IPS DF 4.7 (cell line): ENCODE results near the gene DLL1.
"Not testable (repeated sequence)": the region's sequence is repeated elsewhere in the genome, so short reads cannot be mapped to it uniquely, and the experiment has no call there.

Source experiments
- DNase-seq: peaks from one replicate; pipeline ENCODE4 v3.0.0-alpha.2; 2013; ENCODE audit warnings: low spot score; ENCODE audit errors: extremely low read depth

The DLL1 gene

GRCh38 chr6:170290296-170291128 lies at the start of gene DLL1:
Gene DLL1, minus strand, starts transcription at chr6:170291078. Its CDS starts 939 bp downstream, at chr6:170290139.
- DNase-seq = no peak

- not testable (repeated sequence) for DNase-seq
Observed at GRCh38 chr6:170335199-170335598, 44.3 kb upstream of the DLL1 start.

GRCh38 chr6:170329321-170329720 lies 38.4 kb upstream of the DLL1 start:
- no peak for DNase-seq

- DNase-seq = no peak
Observed at GRCh38 chr6:170317718-170318117, 26.8 kb upstream of the DLL1 start.

DNA sequence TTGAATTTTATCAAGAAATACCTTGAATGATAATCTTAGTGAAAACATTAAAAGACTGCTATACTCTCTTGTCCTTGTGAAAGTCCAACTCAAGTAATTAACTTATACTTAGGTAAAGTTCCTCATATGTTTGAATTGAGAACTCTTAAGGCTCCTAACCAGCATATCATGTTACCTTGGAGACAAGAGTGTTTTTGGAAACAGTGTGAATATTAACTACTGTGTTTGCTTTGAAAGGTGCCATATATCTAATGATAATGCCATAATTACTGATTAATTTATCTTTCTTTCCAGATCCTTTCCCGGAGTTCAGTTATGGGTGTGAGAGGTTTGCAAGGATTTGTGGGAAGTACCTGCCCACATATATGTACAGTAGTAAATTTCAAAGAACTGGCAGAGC lies 26.2 kb upstream of the DLL1 start:
- DNase-seq = no peak

- no peak for DNase-seq
Observed at GRCh38 chr6:170316071-170316470, 25.2 kb upstream of the DLL1 start.

DNA sequence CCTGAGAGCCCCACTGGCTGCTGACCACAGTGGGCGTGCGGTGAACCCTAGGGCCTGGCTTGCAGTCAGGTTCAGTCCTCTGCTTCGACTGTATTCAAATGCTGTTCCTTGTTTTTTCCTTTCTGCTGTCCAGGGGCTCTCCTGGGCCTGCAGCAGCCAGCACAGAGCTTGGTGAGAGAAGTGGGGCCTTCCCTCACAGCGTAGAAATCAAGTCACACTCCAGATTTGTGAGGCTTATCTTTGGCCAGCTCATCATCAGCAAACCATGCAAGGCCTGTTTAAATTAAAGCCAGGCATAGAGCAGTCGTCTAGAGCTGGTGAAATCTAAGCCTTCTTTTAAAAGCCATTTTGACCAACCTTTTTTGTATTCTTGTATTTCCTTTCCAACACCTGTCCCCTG lies 24.1 kb upstream of the DLL1 start:
- no peak for DNase-seq

DNA sequence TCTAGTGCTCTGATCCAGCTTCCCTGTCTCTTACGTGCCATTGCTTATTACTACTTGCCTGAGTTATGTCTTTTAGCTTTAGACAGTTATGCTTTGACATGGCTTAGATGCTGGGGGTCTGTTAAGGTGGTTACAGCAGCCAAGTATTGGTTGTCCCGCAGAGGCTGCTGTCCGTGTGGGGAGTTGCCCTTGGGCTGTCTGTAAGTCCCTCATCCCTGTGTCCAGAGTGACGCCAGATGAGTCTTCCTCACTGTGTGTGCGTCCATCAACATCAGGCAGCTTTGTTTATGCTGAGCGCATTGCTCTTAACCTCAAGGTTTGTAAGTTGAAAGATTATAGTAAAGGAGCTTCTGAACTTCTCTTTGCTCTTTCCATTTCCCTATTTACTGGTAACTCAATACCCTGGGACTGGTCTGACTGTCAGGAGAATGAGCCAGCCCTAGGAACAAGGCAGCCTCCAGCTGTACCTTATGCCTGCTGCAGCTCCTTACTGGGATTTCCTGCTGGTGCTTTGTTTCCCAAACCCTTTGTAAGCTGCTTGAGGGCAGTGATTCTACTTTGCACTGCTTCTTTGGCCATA lies 22.9 kb upstream of the DLL1 start:
- DNase-seq = no peak

GRCh38 chr6:170312876-170313275 lies 22.0 kb upstream of the DLL1 start:
- DNase-seq = no peak

- DNase-seq = no peak
Observed at GRCh38 chr6:170311696-170312095, 20.8 kb upstream of the DLL1 start.

- no peak for DNase-seq
Observed at GRCh38 chr6:170308761-170309160, 17.9 kb upstream of the DLL1 start.

DNA sequence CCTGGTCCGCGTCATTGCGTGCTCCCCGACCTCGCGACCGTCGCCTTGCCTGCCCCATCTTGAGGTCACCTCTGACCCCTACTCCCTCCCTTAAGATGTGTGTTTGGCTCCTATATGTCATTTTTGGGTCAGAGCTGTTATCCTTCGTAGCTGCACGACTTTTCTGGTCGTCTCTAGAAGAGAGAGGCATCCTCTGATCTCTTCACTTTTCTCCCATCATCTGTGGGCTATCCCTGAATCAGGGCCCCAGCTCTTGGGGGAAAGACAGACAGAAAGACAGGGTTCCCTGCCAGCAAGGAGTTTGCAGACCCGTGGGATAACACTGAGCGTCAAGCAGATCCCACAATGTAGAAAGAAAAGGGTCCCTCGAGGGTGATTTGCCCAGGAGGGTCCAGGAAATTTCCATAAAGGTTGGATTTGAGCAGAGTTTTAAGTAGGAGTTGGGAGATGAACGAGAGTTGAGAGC lies 16.2 kb upstream of the DLL1 start:
- DNase-seq = no peak

DNA sequence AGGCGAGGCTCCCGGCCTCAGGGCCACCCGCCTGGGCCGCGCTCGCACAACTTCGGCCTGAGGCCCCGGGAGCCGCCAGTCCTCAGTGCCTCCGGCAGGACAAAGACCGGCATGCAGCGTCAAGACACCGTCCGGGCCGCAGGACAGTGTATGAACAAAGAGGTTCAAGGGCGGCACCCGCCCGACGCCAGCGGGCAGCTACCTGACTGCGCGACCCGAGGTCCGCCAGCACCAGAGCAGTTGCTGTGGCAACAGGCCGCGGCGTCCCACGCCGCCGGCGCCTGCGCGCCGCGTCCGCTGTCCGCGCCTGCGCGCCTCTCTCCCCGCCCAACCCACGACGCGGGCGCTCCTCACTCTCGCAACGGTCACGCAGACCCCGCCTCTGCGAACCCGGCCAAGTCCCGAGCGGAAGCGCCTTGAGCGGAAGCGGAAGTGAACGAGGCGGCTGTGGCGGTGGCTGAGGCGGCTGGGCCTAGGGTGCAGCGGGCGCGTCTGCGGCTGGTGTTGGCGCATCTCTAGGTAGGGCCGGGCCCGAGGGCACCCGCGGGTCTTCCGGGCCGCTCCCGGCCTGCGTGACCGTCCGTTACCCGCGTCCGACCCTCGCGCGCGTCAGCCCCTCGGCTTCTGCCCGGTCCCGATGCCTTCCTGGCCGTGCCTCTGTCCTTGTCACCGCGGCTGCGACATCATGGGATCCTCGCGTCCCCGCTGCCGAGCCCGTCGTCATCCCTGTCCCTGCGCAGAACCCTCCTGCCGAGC lies 15.6 kb upstream of the DLL1 start, which contains the start of gene FAM120B:
TSS of gene FAM120B (plus strand) at position 435 of the 756 bp plus-strand sequence. CDS start 10,633 bp downstream, outside the sequence.
- DNase-seq = no peak

DNA sequence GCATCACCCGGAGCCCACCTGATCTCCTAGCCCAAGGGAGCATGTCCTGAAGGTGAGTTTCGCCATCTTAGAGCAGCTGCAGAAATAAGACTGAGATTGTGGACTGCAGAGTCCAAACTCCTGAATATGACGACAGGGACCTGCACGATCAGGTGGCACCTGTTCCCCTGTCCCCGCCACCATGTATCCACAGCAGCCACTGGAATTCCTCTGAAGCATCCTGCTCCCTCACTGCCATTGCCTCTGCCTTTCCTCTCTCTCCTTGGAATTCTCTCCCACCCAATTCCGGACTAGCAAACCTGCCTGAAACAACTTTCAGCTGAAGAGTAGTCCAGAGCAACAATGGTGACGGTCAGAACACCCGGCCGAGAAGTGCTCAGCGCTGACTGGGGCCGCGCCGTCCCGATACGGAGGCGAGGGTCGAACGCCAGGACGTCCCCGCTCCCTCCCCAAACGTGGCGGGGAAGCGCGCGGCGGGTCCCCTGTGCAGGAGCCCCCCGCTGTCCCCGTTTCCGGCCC lies 15.0 kb upstream of the DLL1 start:
- DNase-seq = no peak

GRCh38 chr6:170301184-170301583 lies 10.3 kb upstream of the DLL1 start:
- DNase-seq = no peak

DNA sequence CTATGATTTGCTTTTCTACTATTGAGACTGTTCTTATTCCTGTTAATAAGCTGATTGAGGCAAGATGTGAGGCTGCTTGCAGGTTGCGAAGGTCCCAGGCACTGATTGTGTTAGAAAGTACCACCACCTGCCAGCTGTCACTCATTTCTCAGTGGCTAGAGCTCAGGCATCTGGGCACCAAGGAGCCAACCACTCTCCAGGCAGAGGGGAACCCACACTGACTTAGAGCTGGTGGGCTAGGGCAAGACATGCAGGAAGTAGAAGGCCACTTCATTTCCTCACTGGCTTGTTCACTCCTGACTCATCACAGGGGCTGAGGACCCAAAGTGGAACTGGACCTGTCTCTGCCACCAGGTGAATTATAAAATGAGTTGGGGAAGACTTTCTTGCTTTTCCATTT lies 7.8 kb upstream of the DLL1 start:
- no peak for DNase-seq

- DNase-seq = no peak
Observed at GRCh38 chr6:170297576-170298330, 6.9 kb upstream of the DLL1 start.

- DNase-seq = no peak
Observed at GRCh38 chr6:170296746-170297575, 6.1 kb upstream of the DLL1 start.

DNA sequence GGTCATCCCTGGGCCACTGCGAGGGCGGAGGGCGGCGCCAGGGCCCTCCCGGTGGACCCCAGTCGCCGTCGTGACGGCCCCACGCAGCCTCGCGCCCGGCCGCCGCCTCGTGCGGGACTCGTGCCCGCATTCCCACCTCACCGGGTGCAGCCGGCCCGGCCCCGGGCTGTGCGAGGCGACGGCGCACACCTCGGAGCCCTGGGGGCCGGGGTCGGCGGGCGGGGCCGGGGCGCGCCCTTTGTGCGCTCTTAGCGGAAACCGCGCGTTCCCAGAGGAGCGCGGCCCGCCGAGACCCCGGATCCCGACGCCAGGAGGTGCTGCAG lies 5.5 kb upstream of the DLL1 start:
- DNase-seq = no peak
